Natural killer cell (primary cell): ENCODE results near the gene OR52N2. TPM values are rescaled to one million over a fixed set of nuclear protein-coding genes. Genes with fewer than 3 reads are reported as not detected.

ENCODE experiments used
- ATAC-seq, 3 donors: fragments of 150-1000 bp in 2 of 3; fragments of 200-7000 bp in 1 of 3; cut with Tn5 transposase; 1 replicate in 1 of 3; 2 replicates in 2 of 3; pipeline ENCODE4 v1.10.0; 2021; ENCODE audit warnings: mild to moderate bottlenecking in 2 of 3, moderate library complexity in 2 of 3
- DNase-seq, 2 donors: peaks; one replicate each; pipeline versions ENCODE4 v3.0.0 to v3.0.0-alpha.2; 2013 to 2021; ENCODE audit warnings: mixed read lengths in 1 of 2
- H3K27ac ChIP-seq: one replicate; pipeline ENCODE4 v1.5.1; 2013; ENCODE audit warnings: mild to moderate bottlenecking, low read length
- H3K27me3 ChIP-seq: one replicate; pipeline ENCODE4 v1.6.1; 2013; ENCODE audit warnings: low read length; ENCODE audit not compliant: control insufficient read depth, insufficient read depth
- H3K36me3 ChIP-seq: one replicate; pipeline ENCODE4 v1.6.1; 2013; ENCODE audit warnings: low read length; ENCODE audit not compliant: control insufficient read depth, insufficient read depth
- H3K4me1 ChIP-seq: one replicate; pipeline ENCODE4 v1.6.1; 2013; ENCODE audit warnings: low read length; ENCODE audit not compliant: control insufficient read depth, insufficient read depth
- H3K4me3 ChIP-seq: one replicate; pipeline ENCODE4 v1.5.1; 2013; ENCODE audit warnings: low read length
- H3K9me3 ChIP-seq: one replicate; pipeline ENCODE4 v1.6.1; 2013; ENCODE audit warnings: low read length; ENCODE audit not compliant: control insufficient read depth, insufficient read depth
- H3K27ac Mint-ChIP-seq, 2 donors: one replicate each; pipeline ENCODE4 v1.8.0; 2022; ENCODE audit warnings: mild to moderate bottlenecking in 2 of 2, mixed read lengths in 2 of 2, moderate library complexity in 1 of 2
- H3K27me3 Mint-ChIP-seq, 2 donors: one replicate each; pipeline ENCODE4 v1.8.0; 2022; ENCODE audit warnings: low read depth in 2 of 2, mixed read lengths in 2 of 2
- H3K36me3 Mint-ChIP-seq: one replicate; pipeline ENCODE4 v1.8.0; 2022; ENCODE audit warnings: mixed read lengths
- H3K4me1 Mint-ChIP-seq, 2 donors: one replicate each; pipeline ENCODE4 v1.8.0; 2022; ENCODE audit warnings: mixed read lengths in 2 of 2
- H3K4me3 Mint-ChIP-seq: one replicate; pipeline ENCODE4 v1.8.0; 2022; ENCODE audit warnings: mild to moderate bottlenecking, moderate library complexity, mixed read lengths
- H3K9me3 Mint-ChIP-seq, 2 donors: one replicate each; pipeline ENCODE4 v1.8.0; 2022; ENCODE audit warnings: mixed read lengths in 2 of 2
- CTCF ChIP-seq: fragments of 200-600 bp; IDR thresholded peaks from one replicate; pipeline ENCODE4 v1.8.0; 2022; ENCODE audit warnings: antibody characterized with exemption
- WGBS: methylation state at CpG from one replicate; pipeline ENCODE4 v1.1.7; 2013; ENCODE audit warnings: missing lambda C conversion rate; ENCODE audit not compliant: insufficient coverage; 5-methylcytosine and 5-hydroxymethylcytosine counted together
- intact Hi-C: fragments of 100-400 bp; cut with micrococcal nuclease; formaldehyde crosslinking; loops from one replicate; pipeline ENCODE4 v1.14.2; 2022
- total RNA-seq, 4 donors: library from RNA; stranded (reverse); fragments of 120-200 nt in 1 of 4; gene quantifications; one replicate each; pipeline versions ENCODE4 v1.2.3 to v1.2.4, GENCODE V29; 2013 to 2022

Gene OR52N2
- total RNA-seq = not detected
- not detected for total RNA-seq (2013)

- peaks cover 26 to 34% of the 10 kb centered on the region in 2 donors for H3K27me3 Mint-ChIP-seq
- H3K4me3 Mint-ChIP-seq = peak within 1 kb of the TSS; percentile 83
- WGBS = 6% methylated on average over 24 of the region's 24 CpGs
- ATAC-seq = peak; percentile 87 to 95 (median 87)
- no peak within 1 kb of the TSS for H3K27ac ChIP-seq
- H3K36me3 Mint-ChIP-seq = no peaks in the 10 kb centered on the region
- H3K36me3 ChIP-seq = no peaks in the 10 kb centered on the region
- H3K4me3 ChIP-seq = peak within 1 kb of the TSS; percentile 48
- peak within 1 kb of the TSS in 1 of 2 donors; percentile 19 for H3K27ac Mint-ChIP-seq
- intact Hi-C loops = loop anchor here (1.0 to 2.0 kb wide), 4 partner anchors 124 to 1172 kb away; partner anchors contain the start of gene OR51D1
- peak; percentile 63 to 87 for DNase-seq
- H3K4me1 ChIP-seq = peaks cover 9% of the 10 kb centered on the region
- no peaks in the 10 kb centered on the region for H3K9me3 Mint-ChIP-seq
- H3K27me3 ChIP-seq = peaks cover 6% of the 10 kb centered on the region
- TF ChIP-seq CTCF = peak; percentile 85
- peaks cover 12% of the 10 kb centered on the region in 2 donors for H3K4me1 Mint-ChIP-seq
- no peaks in the 10 kb centered on the region for H3K9me3 ChIP-seq
Measured at GRCh38 chr11:5808500-5809121, at the start of gene OR52N2. Gene OR52N2, plus strand, starts transcription at chr11:5808924. Its CDS starts 11,412 bp downstream, at chr11:5820336.

- no peak for ATAC-seq
- Mint-ChIP-seq H3K36me3 (no peaks in the 10 kb centered on the region), H3K9me3 (no peaks in the 10 kb centered on the region), H3K4me1 (no peaks in the 10 kb centered on the region), H3K27me3 (peaks cover 1 to 3% of the 10 kb centered on the region in 2 donors), H3K27ac (no peak overlapping the region), H3K4me3 (no peak overlapping the region)
- DNase-seq = no peak
- no peaks in the 10 kb centered on the region for H3K4me1 ChIP-seq
- H3K9me3 ChIP-seq = no peaks in the 10 kb centered on the region
- no peak for TF ChIP-seq CTCF
- WGBS = 69% methylated on average over 1 of the region's 1 CpG
- H3K27me3 ChIP-seq = no peaks in the 10 kb centered on the region
- no peak overlapping the region for H3K27ac ChIP-seq
- no peak overlapping the region for H3K4me3 ChIP-seq
- intact Hi-C loops = no loop called here
- no peaks in the 10 kb centered on the region for H3K36me3 ChIP-seq
Measured at GRCh38 chr11:5767056-5767455, 41.7 kb upstream of the OR52N2 start.

- no peak for ATAC-seq
- Mint-ChIP-seq H3K4me3 (no peak within 1 kb of the TSS), H3K36me3 (no peaks in the 10 kb centered on the region), H3K27ac (no peak within 1 kb of the TSS), H3K9me3 (no peaks in the 10 kb centered on the region), H3K27me3 (peaks cover 14 to 31% of the 10 kb centered on the region in 2 donors), H3K4me1 (no peaks in the 10 kb centered on the region)
- Histone ChIP-seq H3K27me3 (no peaks in the 10 kb centered on the region), H3K4me3 (no peak within 1 kb of the TSS), H3K4me1 (no peaks in the 10 kb centered on the region), H3K27ac (no peak within 1 kb of the TSS), H3K36me3 (no peaks in the 10 kb centered on the region), H3K9me3 (no peaks in the 10 kb centered on the region)
- DNase-seq = no peak
- intact Hi-C loops = no loop called here
- WGBS = 57% methylated on average over 3 of the region's 4 CpGs
- no peak for TF ChIP-seq CTCF
Measured at GRCh38 chr11:5783255-5783654, 25.5 kb upstream of the OR52N2 start, which contains the start of gene OR52N5. Gene OR52N5, minus strand, starts transcription at chr11:5783355. Its CDS starts 4,721 bp downstream, at chr11:5778634.

- Mint-ChIP-seq H3K9me3 (no peaks in the 10 kb centered on the region), H3K36me3 (no peaks in the 10 kb centered on the region), H3K4me3 (no peak within 1 kb of the TSS), H3K27ac (no peak within 1 kb of the TSS), H3K4me1 (no peaks in the 10 kb centered on the region), H3K27me3 (peaks cover 8 to 20% of the 10 kb centered on the region in 2 donors)
- Histone ChIP-seq H3K36me3 (no peaks in the 10 kb centered on the region), H3K9me3 (no peaks in the 10 kb centered on the region), H3K27me3 (peaks cover 2% of the 10 kb centered on the region), H3K4me3 (no peak within 1 kb of the TSS), H3K27ac (no peak within 1 kb of the TSS), H3K4me1 (no peaks in the 10 kb centered on the region)
- ATAC-seq = no peak
- intact Hi-C loops = no loop called here
- 89% methylated on average over 3 of the region's 3 CpGs for WGBS
- no peak for TF ChIP-seq CTCF
- no peak for DNase-seq
Measured at GRCh38 chr11:5791165-5791564, 17.6 kb upstream of the OR52N2 start, which contains the start of gene OR52N1. Gene OR52N1, minus strand, starts transcription at chr11:5791265. Its CDS starts 2,449 bp downstream, at chr11:5788816.
